Fibroblast of lung (primary cell): ENCODE results near the gene PRKAR1B. TPM values are rescaled to one million over a fixed set of nuclear protein-coding genes. Genes with fewer than 3 reads are reported as not detected.

ENCODE experiments used
- DNase-seq, 2 donors: peaks; one replicate each; pipeline versions ENCODE4 v3.0.0 to v3.0.0-alpha.2; 2010; ENCODE audit warnings: low read depth in 2 of 2
- H2AFZ ChIP-seq: 2 replicates; pipeline ENCODE4 v1.5.1; 2012; ENCODE audit warnings: low read length, control low read depth, inconsistent platforms
- H3K27ac ChIP-seq: 2 replicates; pipeline ENCODE4 v1.5.1; 2011; ENCODE audit warnings: low read length, control low read depth; ENCODE audit not compliant: insufficient read depth
- H3K27me3 ChIP-seq: 2 replicates; pipeline ENCODE4 v1.5.1; 2011; ENCODE audit warnings: mild to moderate bottlenecking, low read length; ENCODE audit not compliant: control insufficient read depth, insufficient read depth
- H3K36me3 ChIP-seq: 2 replicates; pipeline ENCODE4 v1.5.1; 2011; ENCODE audit warnings: low read length; ENCODE audit not compliant: control insufficient read depth, insufficient read depth
- H3K4me1 ChIP-seq: 2 replicates; pipeline ENCODE4 v1.5.1; 2011; ENCODE audit warnings: low read length; ENCODE audit not compliant: control insufficient read depth, insufficient read depth; ENCODE audit errors: extremely low read depth
- H3K4me2 ChIP-seq: 2 replicates; pipeline ENCODE4 v1.5.1; 2011; ENCODE audit warnings: low read length, control low read depth; ENCODE audit not compliant: insufficient read depth; ENCODE audit errors: extremely low read depth
- H3K4me3 ChIP-seq, 4 experiments: fragments of 200-600 bp in 1 of 4; sonication (generic) in 1 of 4; replicated peaks in 1 of 4; 2 replicates each; pipeline ENCODE4 v1.5.1; 2011 to 2016; ENCODE audit warnings: low read length in 4 of 4, low read depth in 3 of 4, mild to moderate bottlenecking in 3 of 4, control low read depth in 2 of 4, inconsistent platforms in 1 of 4, mixed read lengths in 1 of 4; ENCODE audit not compliant: insufficient read depth in 1 of 4; ENCODE audit errors: control extremely low read depth in 1 of 4
- H3K79me2 ChIP-seq: 2 replicates; pipeline ENCODE4 v1.5.1; 2012; ENCODE audit warnings: mild to moderate bottlenecking, low read length, inconsistent platforms; ENCODE audit not compliant: control insufficient read depth, insufficient read depth
- H3K9ac ChIP-seq: 2 replicates; pipeline ENCODE4 v1.5.1; 2011; ENCODE audit warnings: mild to moderate bottlenecking, low read length, control low read depth; ENCODE audit not compliant: insufficient read depth
- H3K9me3 ChIP-seq: 2 replicates; pipeline ENCODE4 v1.5.1; 2012; ENCODE audit warnings: low read depth, low read length; ENCODE audit not compliant: control insufficient read depth, insufficient read depth
- H4K20me1 ChIP-seq: 2 replicates; pipeline ENCODE4 v1.5.1; 2011; ENCODE audit warnings: low read length; ENCODE audit not compliant: control insufficient read depth, insufficient read depth; ENCODE audit errors: extremely low read depth
- CTCF ChIP-seq, 2 donors: IDR thresholded peaks in 1 of 2; conservative IDR thresholded peaks in 1 of 2; 1 replicate in 1 of 2; 2 replicates in 1 of 2; pipeline ENCODE4 v1.5.1; 2011 to 2012; ENCODE audit warnings: low read length in 2 of 2, control low read depth in 1 of 2, inconsistent platforms in 1 of 2, low read depth in 1 of 2, mild to moderate bottlenecking in 1 of 2
- EZH2 ChIP-seq: IDR thresholded peaks from 2 replicates; pipeline ENCODE4 v1.5.1; 2012; ENCODE audit warnings: low read length, control low read depth, mild to moderate bottlenecking; ENCODE audit errors: missing control alignments
- polyA plus RNA-seq, 2 donors: library from polyadenylated mRNA; depleted of rRNA in 1 of 2; stranded (reverse) in 1 of 2; unstranded in 1 of 2; fragments of >200 nt; gene quantifications; 2 replicates each; pipeline ENCODE4 v1.2.1, GENCODE V29; 2011 to 2012; ENCODE audit warnings: missing spikeins in 1 of 2
- total RNA-seq: library from RNA; depleted of rRNA; stranded (reverse); fragments of >200 nt; gene quantifications from 2 replicates; pipeline ENCODE4 v1.2.1, GENCODE V29; 2014

The PRKAR1B gene
- total and polyA plus RNA-seq, 2 donors (not counting 1 experiment from before 2014, with no cell fraction given): 12.7 to 14.5 TPM

GRCh38 chr7:748446-748845, 21.4 kb upstream of the PRKAR1B start:
- H3K4me2 ChIP-seq: no peak overlapping the region
- no peaks in the 10 kb centered on the region for H3K9me3 ChIP-seq
- peaks cover 2% of the 10 kb centered on the region for H3K36me3 ChIP-seq
- H3K9ac ChIP-seq: no peak overlapping the region
- H3K27ac ChIP-seq: no peak overlapping the region
- peaks cover 4% of the 10 kb centered on the region for H3K79me2 ChIP-seq
- no peak for DNase-seq
- TF ChIP-seq CTCF (conservative IDR thresholded peaks at IDR 0.05 in 1 of 2, IDR thresholded peaks at IDR 0.05 in 1 of 2; ENCODE audit: low read depth in 1 of 2, low read length in 2 of 2) (no peak), EZH2 (no peak)
- no peaks in the 10 kb centered on the region for H3K27me3 ChIP-seq
- no peak overlapping the region for H3K4me3 ChIP-seq
- no peaks in the 10 kb centered on the region for H4K20me1 ChIP-seq
- no peaks in the 10 kb centered on the region for H3K4me1 ChIP-seq
- no peak overlapping the region for H2AFZ ChIP-seq

GRCh38 chr7:747186-747585, 20.1 kb upstream of the PRKAR1B start:
- peaks cover 2% of the 10 kb centered on the region for H3K36me3 ChIP-seq
- DNase-seq: no peak
- no peak overlapping the region for H3K4me3 ChIP-seq

GRCh38 chr7:746155-747061, 19.3 kb upstream of the PRKAR1B start:
- Histone ChIP-seq H3K9ac (no peak overlapping the region), H3K4me1 (no peaks in the 10 kb centered on the region), H3K36me3 (peaks cover 2% of the 10 kb centered on the region), H3K27me3 (no peaks in the 10 kb centered on the region), H3K27ac (no peak overlapping the region), H4K20me1 (no peaks in the 10 kb centered on the region), H3K9me3 (no peaks in the 10 kb centered on the region), H2AFZ (no peak overlapping the region), H3K4me2 (no peak overlapping the region), H3K79me2 (peaks cover 4% of the 10 kb centered on the region), H3K4me3 (no peak overlapping the region)
- TF ChIP-seq CTCF (conservative IDR thresholded peaks at IDR 0.05 in 1 of 2, IDR thresholded peaks at IDR 0.05 in 1 of 2; ENCODE audit: low read depth in 1 of 2, low read length in 2 of 2) (no peak), EZH2 (no peak)
- no peak for DNase-seq

More at GRCh38 chr7:747186-747585, 20.1 kb upstream of the PRKAR1B start:
- no peak for TF ChIP-seq EZH2
- Histone ChIP-seq H4K20me1 (no peaks in the 10 kb centered on the region), H2AFZ (no peak overlapping the region), H3K9me3 (no peaks in the 10 kb centered on the region), H3K79me2 (peaks cover 4% of the 10 kb centered on the region), H3K4me2 (no peak overlapping the region), H3K27me3 (no peaks in the 10 kb centered on the region), H3K4me1 (no peaks in the 10 kb centered on the region), H3K27ac (no peak overlapping the region), H3K9ac (no peak overlapping the region)
